ENCODE results near the gene TCF7.
A peak's percentile ranks its signal among the peaks of the same experiment; 100 is the strongest.

The TCF7 gene

GRCh38 chr5:134130239-134130945 lies 15.9 kb downstream of the TCF7 start:
- DNase-seq = peak in 2 of 56 donors; percentile 21 to 26

GRCh38 chr5:134131165-134131564 lies 16.7 kb downstream of the TCF7 start:
- DNase-seq = no peak

GRCh38 chr5:134131578-134132350 lies 17.3 kb downstream of the TCF7 start:
- DNase-seq = no peak

GRCh38 chr5:134132372-134133187 lies 18.1 kb downstream of the TCF7 start:
- no peak for DNase-seq

GRCh38 chr5:134133188-134133994 lies 18.9 kb downstream of the TCF7 start:
- DNase-seq = no peak

GRCh38 chr5:134133995-134134541 lies 19.6 kb downstream of the TCF7 start:
- DNase-seq = no peak

GRCh38 chr5:134135091-134135655 lies 20.7 kb downstream of the TCF7 start:
- DNase-seq = no peak

GRCh38 chr5:134136221-134136631 lies 21.7 kb downstream of the TCF7 start:
- DNase-seq = no peak

GRCh38 chr5:134136771-134137170 lies 22.3 kb downstream of the TCF7 start:
- DNase-seq = no peak

GRCh38 chr5:134138416-134139376 lies 24.2 kb downstream of the TCF7 start:
- DNase-seq = no peak

GRCh38 chr5:134139377-134139851 lies 24.9 kb downstream of the TCF7 start:
- peak in 4 of 56 donors; percentile 24 to 49 (median 36) for DNase-seq

GRCh38 chr5:134139891-134140469 lies 25.5 kb downstream of the TCF7 start:
- DNase-seq = no peak

GRCh38 chr5:134140530-134141201 lies 26.2 kb downstream of the TCF7 start:
- peak in 25 of 56 donors; percentile 20 to 66 (median 37) for DNase-seq

- no peak for DNase-seq
Observed at GRCh38 chr5:134141331-134142050, 27.0 kb downstream of the TCF7 start.

GRCh38 chr5:134142052-134142451 lies 27.6 kb downstream of the TCF7 start:
- DNase-seq = no peak

GRCh38 chr5:134142806-134143205 lies 28.3 kb downstream of the TCF7 start:
- DNase-seq = no peak

GRCh38 chr5:134143431-134143830 lies 28.9 kb downstream of the TCF7 start:
- DNase-seq = no peak
